GM23338 (cell line): ENCODE data around the gene NET1. TPM values are rescaled to one million over a fixed set of nuclear protein-coding genes. Genes with fewer than 3 reads are reported as not detected.

Source experiments
- ATAC-seq: fragments of 200-7000 bp; cut with Tn5 transposase; 3 replicates; pipeline ENCODE4 v1.9.1; 2020
- DNase-seq: peaks from one replicate; pipeline ENCODE4 v3.0.0-alpha.2; 2015; ENCODE audit warnings: low spot score
- H2AFZ ChIP-seq: fragments of 200-600 bp; sonication (generic); 2 replicates; pipeline ENCODE4 v1.8.0; 2016; ENCODE audit warnings: antibody characterized with exemption, mild to moderate bottlenecking, moderate library complexity
- H3F3A ChIP-seq: fragments of 200-600 bp; sonication (generic); replicated peaks from 2 replicates; pipeline ENCODE4 v1.8.0; 2017; ENCODE audit warnings: antibody characterized with exemption, mixed run types, low read depth
- H3K27ac ChIP-seq: fragments of 200-600 bp; sonication (generic); 2 replicates; pipeline ENCODE4 v1.6.1; 2016; ENCODE audit warnings: low read depth
- H3K27me3 ChIP-seq: fragments of 200-600 bp; sonication (generic); 2 replicates; pipeline ENCODE4 v1.8.0; 2016; ENCODE audit warnings: mild to moderate bottlenecking, mixed run types, moderate library complexity; ENCODE audit not compliant: insufficient read depth
- H3K36me3 ChIP-seq: fragments of 200-600 bp; sonication (generic); 2 replicates; pipeline ENCODE4 v1.8.0; 2016; ENCODE audit warnings: mild to moderate bottlenecking; ENCODE audit not compliant: insufficient read depth
- H3K4me1 ChIP-seq: fragments of 200-600 bp; sonication (generic); 2 replicates; pipeline ENCODE4 v1.8.0; 2016; ENCODE audit warnings: mild to moderate bottlenecking, moderate library complexity; ENCODE audit not compliant: insufficient read depth
- H3K4me2 ChIP-seq: fragments of 200-600 bp; sonication (generic); 2 replicates; pipeline ENCODE4 v1.7.1; 2017; ENCODE audit warnings: mixed run types
- H3K4me3 ChIP-seq: fragments of 200-600 bp; sonication (generic); 2 replicates; pipeline ENCODE4 v1.6.1; 2016; ENCODE audit warnings: mixed run types
- H3K79me2 ChIP-seq: fragments of 200-600 bp; sonication (generic); replicated peaks from 2 replicates; pipeline ENCODE4 v1.8.0; 2017; ENCODE audit warnings: mild to moderate bottlenecking; ENCODE audit not compliant: insufficient read depth
- H3K9me2 ChIP-seq: fragments of 200-600 bp; sonication (generic); 2 replicates; pipeline ENCODE4 v1.8.0; 2017; ENCODE audit not compliant: insufficient read depth
- H4K20me1 ChIP-seq: fragments of 200-600 bp; sonication (generic); replicated peaks from 2 replicates; pipeline ENCODE4 v1.8.0; 2017; ENCODE audit warnings: mild to moderate bottlenecking; ENCODE audit not compliant: insufficient read depth
- H3K27ac Mint-ChIP-seq: 2 replicates; pipeline ENCODE4 v1.8.0; 2020; ENCODE audit warnings: inconsistent platforms, mild to moderate bottlenecking, moderate library complexity, mixed read lengths
- H3K27me3 Mint-ChIP-seq: 3 replicates; pipeline ENCODE4 v1.8.0; 2022; ENCODE audit warnings: low read depth, mild to moderate bottlenecking, moderate library complexity, mixed read lengths, inconsistent platforms; ENCODE audit not compliant: insufficient read depth, poor library complexity
- H3K36me3 Mint-ChIP-seq: 3 replicates; pipeline ENCODE4 v1.8.0; 2021; ENCODE audit warnings: low read depth, mild to moderate bottlenecking, inconsistent platforms, moderate library complexity, mixed read lengths
- H3K4me1 Mint-ChIP-seq: 3 replicates; pipeline ENCODE4 v1.8.0; 2020; ENCODE audit warnings: mild to moderate bottlenecking, inconsistent platforms, mixed read lengths
- H3K4me3 Mint-ChIP-seq: 3 replicates; pipeline ENCODE4 v1.8.0; 2021; ENCODE audit warnings: moderate library complexity, mild to moderate bottlenecking, inconsistent platforms, mixed read lengths
- H3K9me3 Mint-ChIP-seq: 3 replicates; pipeline ENCODE4 v1.8.0; 2020; ENCODE audit warnings: moderate library complexity, mild to moderate bottlenecking, inconsistent platforms, mixed read lengths
- CREB1 ChIP-seq: fragments of 250-450 bp; sonication (Bioruptor Pico); IDR thresholded peaks from 2 replicates; pipeline ENCODE4 v1.5.0; 2020; ENCODE audit warnings: low read depth, mild to moderate bottlenecking, moderate library complexity
- EZH2 ChIP-seq: fragments of 200-600 bp; sonication (generic); IDR thresholded peaks from one replicate; pipeline ENCODE4 v1.8.0; 2017; ENCODE audit warnings: antibody characterized with exemption, mild to moderate bottlenecking, low read depth; ENCODE audit not compliant: unreplicated experiment
- EZH2phosphoT487 ChIP-seq: fragments of 200-600 bp; sonication (generic); IDR thresholded peaks from one replicate; pipeline ENCODE4 v1.8.1; 2018; ENCODE audit warnings: antibody characterized with exemption; ENCODE audit not compliant: unreplicated experiment
- JUNB ChIP-seq: IDR thresholded peaks from one replicate; pipeline ENCODE4 v1.6.1; 2016; ENCODE audit warnings: antibody characterized with exemption; ENCODE audit not compliant: unreplicated experiment
- NANOG ChIP-seq: IDR thresholded peaks from 2 replicates; pipeline ENCODE4 v1.6.1; 2016; ENCODE audit warnings: antibody characterized with exemption, borderline replicate concordance
- POLR2AphosphoS5 ChIP-seq: IDR thresholded peaks from 2 replicates; pipeline ENCODE4 v1.6.1; 2016; ENCODE audit warnings: antibody characterized with exemption, low read depth
- REST ChIP-seq: IDR thresholded peaks from one replicate; pipeline ENCODE4 v1.6.1; 2018; ENCODE audit warnings: antibody characterized with exemption; ENCODE audit not compliant: unreplicated experiment
- STAT1 ChIP-seq: IDR thresholded peaks from one replicate; pipeline ENCODE4 v1.6.1; 2016; ENCODE audit warnings: antibody characterized with exemption; ENCODE audit not compliant: unreplicated experiment
- ZNF114 ChIP-seq: fragments of 250-450 bp; sonication (Bioruptor Pico); IDR thresholded peaks from 2 replicates; pipeline ENCODE4 v1.5.0; 2020; ENCODE audit warnings: mild to moderate bottlenecking, moderate library complexity
- polyA plus RNA-seq: library from polyadenylated mRNA; unstranded; fragments of >200 nt; fragmentation: Nextera tagmentation; extraction: Ambion mirVana; gene quantifications from 2 replicates; pipeline ENCODE4 v1.2.1, GENCODE V29; 2016
- total RNA-seq: library from RNA; depleted of rRNA; stranded (reverse); fragments of >200 nt; shearing (Covaris generic); gene quantifications from 2 replicates; pipeline ENCODE4 v1.2.3, GENCODE V29; 2014
- TF ChIP-seq, protein P1 (sequence below): IDR thresholded peaks from 2 replicates; pipeline ENCODE4 v1.6.1; 2016; ENCODE audit warnings: antibody characterized with exemption

NET1 gene
- total and polyA plus RNA-seq, 2 experiments from 2014 or later: 47.9 to 93.9 TPM

- TF ChIP-seq STAT1 (no peak), ZNF114 (no peak), EZH2 (no peak), NANOG (no peak), REST (no peak)
- Histone ChIP-seq H3K79me2 (no peaks in the 10 kb centered on the region), H3K4me3 (no peak overlapping the region), H3K4me2 (no peak overlapping the region), H3K36me3 (no peaks in the 10 kb centered on the region), H3K4me1 (peaks cover 4% of the 10 kb centered on the region; the same call in 1 of the 2 replicates), H3K27me3 (no peaks in the 10 kb centered on the region), H4K20me1 (no peaks in the 10 kb centered on the region), H3K9me2 (no peaks in the 10 kb centered on the region), H3F3A (no peaks in the 10 kb centered on the region), H2AFZ (no peak overlapping the region), H3K27ac (no peak overlapping the region)
- peaks cover 2% of the 10 kb centered on the region for H3K27me3 Mint-ChIP-seq
- ATAC-seq: no peak
- H3K36me3 Mint-ChIP-seq: no peaks in the 10 kb centered on the region
- no peak overlapping the region for H3K27ac Mint-ChIP-seq
- no peaks in the 10 kb centered on the region for H3K9me3 Mint-ChIP-seq
- no peak for DNase-seq
- peaks cover 30% of the 10 kb centered on the region for H3K4me1 Mint-ChIP-seq
- H3K4me3 Mint-ChIP-seq: no peak overlapping the region
Measured at GRCh38 chr10:5506751-5507648, 94.6 kb downstream of the NET1 start.

GRCh38 chr10:5507649-5508131 is 95.3 kb downstream of the NET1 start:
- H3K4me3 ChIP-seq: no peak overlapping the region
- H3K9me2 ChIP-seq: no peaks in the 10 kb centered on the region
- DNase-seq: no peak
- H3K36me3 ChIP-seq: no peaks in the 10 kb centered on the region
- H3K4me1 ChIP-seq: peaks cover 6% of the 10 kb centered on the region; the same call in 1 of the 2 replicates
- no peak overlapping the region for H2AFZ ChIP-seq
- H3K4me2 ChIP-seq: no peak overlapping the region
- no peaks in the 10 kb centered on the region for H3K9me3 Mint-ChIP-seq
- no peak overlapping the region for H3K27ac Mint-ChIP-seq
- H3K79me2 ChIP-seq: no peaks in the 10 kb centered on the region
- H3K27ac ChIP-seq: no peak overlapping the region
- peaks cover 4% of the 10 kb centered on the region for H3K27me3 Mint-ChIP-seq
- peaks cover 32% of the 10 kb centered on the region for H3K4me1 Mint-ChIP-seq
- no peaks in the 10 kb centered on the region for H3K36me3 Mint-ChIP-seq
- H4K20me1 ChIP-seq: no peaks in the 10 kb centered on the region
- ATAC-seq: no peak
- H3F3A ChIP-seq: no peaks in the 10 kb centered on the region
- no peak overlapping the region for H3K4me3 Mint-ChIP-seq
- H3K27me3 ChIP-seq: no peaks in the 10 kb centered on the region
- TF ChIP-seq STAT1 (no peak), CREB1 (CRISPR knock-in tag) (no peak), JUNB (no peak), NANOG (no peak), ZNF114 (no peak), EZH2phosphoT487 (no peak), POLR2AphosphoS5 (no peak)
- TF ChIP-seq, protein P1, sequence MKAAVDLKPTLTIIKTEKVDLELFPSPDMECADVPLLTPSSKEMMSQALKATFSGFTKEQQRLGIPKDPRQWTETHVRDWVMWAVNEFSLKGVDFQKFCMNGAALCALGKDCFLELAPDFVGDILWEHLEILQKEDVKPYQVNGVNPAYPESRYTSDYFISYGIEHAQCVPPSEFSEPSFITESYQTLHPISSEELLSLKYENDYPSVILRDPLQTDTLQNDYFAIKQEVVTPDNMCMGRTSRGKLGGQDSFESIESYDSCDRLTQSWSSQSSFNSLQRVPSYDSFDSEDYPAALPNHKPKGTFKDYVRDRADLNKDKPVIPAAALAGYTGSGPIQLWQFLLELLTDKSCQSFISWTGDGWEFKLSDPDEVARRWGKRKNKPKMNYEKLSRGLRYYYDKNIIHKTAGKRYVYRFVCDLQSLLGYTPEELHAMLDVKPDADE: no peak
